Naive thymus-derived CD8-positive, alpha-beta T cell (primary cell): ENCODE measurements around the gene MAP3K5. TPM values are rescaled to one million over a fixed set of nuclear protein-coding genes. Genes with fewer than 3 reads are reported as not detected.

Source experiments
- ATAC-seq, 2 donors: fragments of 150-1000 bp; cut with Tn5 transposase in 1 of 2; sonication (Bioruptor Pico), chemical (Tn5 transposase) in 1 of 2; 1 replicate in 1 of 2; 2 replicates in 1 of 2; pipeline ENCODE4 v1.10.0; 2021; ENCODE audit warnings: mild to moderate bottlenecking in 2 of 2, moderate library complexity in 2 of 2
- POLR2A ChIA-PET: fragments of 350-600 bp; sonication (Branson Sonifier 250); formaldehyde crosslinking; loops from one replicate; lab custom pipeline; 2021; ENCODE audit warnings: antibody characterized with exemption; lab: Charles Lee
- DNase-seq, 10 donors: peaks; one replicate each; pipeline versions ENCODE4 v3.0.0 to v3.0.0-alpha.2; 2020 to 2022
- H3K27ac Mint-ChIP-seq, 10 donors: one replicate each; pipeline ENCODE4 v1.8.0; 2020 to 2022; ENCODE audit warnings: mild to moderate bottlenecking in 10 of 10, mixed read lengths in 10 of 10, moderate library complexity in 4 of 10, inconsistent platforms in 1 of 10
- H3K27me3 Mint-ChIP-seq, 5 donors: one replicate each; pipeline ENCODE4 v1.8.0; 2021 to 2022; ENCODE audit warnings: mixed read lengths in 5 of 5
- H3K36me3 Mint-ChIP-seq, 3 donors: one replicate each; pipeline ENCODE4 v1.8.0; 2020 to 2022; ENCODE audit warnings: mixed read lengths in 3 of 3, mild to moderate bottlenecking in 2 of 3, inconsistent platforms in 1 of 3
- H3K4me1 Mint-ChIP-seq, 4 donors: one replicate each; pipeline ENCODE4 v1.8.0; 2021 to 2022; ENCODE audit warnings: mixed read lengths in 4 of 4
- H3K4me3 Mint-ChIP-seq, 10 donors: one replicate each; pipeline ENCODE4 v1.8.0; 2020 to 2022; ENCODE audit warnings: mild to moderate bottlenecking in 10 of 10, mixed read lengths in 10 of 10, moderate library complexity in 6 of 10, inconsistent platforms in 1 of 10
- H3K9me3 Mint-ChIP-seq, 9 donors: one replicate each; pipeline ENCODE4 v1.8.0; 2020 to 2022; ENCODE audit warnings: mixed read lengths in 9 of 9, mild to moderate bottlenecking in 3 of 9, inconsistent platforms in 1 of 9, moderate library complexity in 1 of 9
- polyA plus RNA-seq, 3 donors: library from polyadenylated mRNA; unstranded; fragments of 300-500 nt; fragmentation: Illumina TruSeq; gene quantifications; one replicate each; pipeline ENCODE4 v1.2.3, GENCODE V29; 2021
- total RNA-seq, 8 experiments: library from RNA in 2 of 8; stranded (reverse) in 2 of 8; gene quantifications; one replicate each; pipeline ENCODE4 v1.2.3 and lab custom pipeline; 2021 to 2026

MAP3K5 gene
- total and polyA plus RNA-seq, 5 experiments from 2014 or later, result 3.0 to 8.7 (median 4.5) TPM

DNA sequence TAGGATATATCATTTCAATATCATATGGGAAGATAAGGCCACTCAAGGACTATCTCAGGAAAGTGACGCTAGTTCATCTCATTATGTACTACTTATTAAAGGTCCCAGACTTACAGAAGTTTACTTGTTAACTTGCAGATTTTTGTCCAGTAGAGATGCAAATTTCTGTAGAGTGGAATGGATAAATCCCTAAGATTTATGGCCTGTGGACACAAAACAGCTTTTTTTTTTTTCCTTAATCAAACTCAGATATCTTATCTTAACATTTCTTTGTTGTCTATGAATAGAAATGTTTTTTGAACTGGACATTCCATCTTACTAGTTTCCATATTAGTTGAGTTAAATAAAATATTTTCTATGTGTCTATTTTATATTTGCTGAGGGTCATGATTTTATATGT is 131.6 kb downstream of the MAP3K5 start:
- Mint-ChIP-seq H3K4me1 (no peaks in the 10 kb centered on the region), H3K27ac (no peak overlapping the region), H3K27me3 (no peaks in the 10 kb centered on the region), H3K9me3 (no peaks in the 10 kb centered on the region), H3K4me3 (no peak overlapping the region), H3K36me3 (peaks cover 0 to 23% (median 5%) of the 10 kb centered on the region in 3 donors)
- POLR2A ChIA-PET, result interaction anchor here (0.6 kb wide), 1 partner anchor 131 kb away, joined by 3 read pairs; the partner anchor contains the start of gene MAP3K5
- ATAC-seq (no peak), DNase-seq (no peak)

DNA sequence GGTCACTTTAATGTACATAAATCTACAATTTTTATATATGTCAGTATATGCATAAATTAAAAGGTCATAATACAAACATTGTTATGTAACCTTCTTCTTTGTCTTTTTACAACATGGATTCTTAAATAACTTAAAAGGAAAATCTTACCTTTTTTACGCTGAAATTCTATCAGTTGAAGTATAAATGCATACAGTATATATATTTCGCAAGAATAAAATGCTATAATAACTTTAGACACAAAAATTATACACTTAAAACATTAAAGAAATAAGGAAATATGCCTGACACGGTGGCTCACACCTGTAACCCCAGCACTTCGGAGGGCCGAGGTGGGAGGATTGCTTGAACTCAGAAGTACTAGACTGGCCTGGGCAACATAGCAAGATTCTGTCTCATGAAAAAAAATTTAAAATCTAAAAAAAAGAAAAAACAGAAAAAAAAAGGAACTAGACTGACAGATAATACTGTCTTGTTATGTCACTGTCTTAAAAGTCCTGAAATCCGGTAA is 132.2 kb downstream of the MAP3K5 start:
- Mint-ChIP-seq H3K36me3 (peaks cover 0 to 29% (median 5%) of the 10 kb centered on the region in 3 donors), H3K4me1 (no peaks in the 10 kb centered on the region), H3K4me3 (no peak overlapping the region), H3K9me3 (no peaks in the 10 kb centered on the region), H3K27ac (no peak overlapping the region), H3K27me3 (no peaks in the 10 kb centered on the region)
- POLR2A ChIA-PET, result no interaction called here
- no peak for ATAC-seq
- no peak for DNase-seq

DNA sequence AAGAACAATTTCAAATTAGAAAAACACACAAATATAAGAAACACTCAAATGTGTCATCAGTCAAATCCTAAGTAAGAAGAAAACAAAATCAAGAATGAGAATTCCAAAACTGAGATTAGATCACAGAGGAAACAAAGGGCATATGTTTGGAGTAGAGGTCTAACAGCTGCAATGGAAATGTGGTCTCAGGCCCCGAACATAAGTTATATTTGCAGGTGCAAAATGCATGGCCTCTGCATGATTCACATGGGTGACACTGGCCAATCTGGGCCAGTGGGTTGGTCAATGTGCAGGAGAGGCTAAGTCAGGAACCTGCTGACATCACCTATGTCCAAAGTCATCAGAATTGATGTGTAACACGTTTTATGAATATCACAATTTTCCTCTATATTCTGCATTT is 133.6 kb downstream of the MAP3K5 start:
- Mint-ChIP-seq H3K4me3 (no peak overlapping the region), H3K4me1 (no peaks in the 10 kb centered on the region), H3K27ac (peak overlapping the region in 1 of 10 donors; percentile 22), H3K27me3 (no peaks in the 10 kb centered on the region), H3K9me3 (no peaks in the 10 kb centered on the region), H3K36me3 (peaks cover 0 to 28% (median 5%) of the 10 kb centered on the region in 3 donors)
- no peak for DNase-seq
- POLR2A ChIA-PET, result no interaction called here
- ATAC-seq, result no peak

DNA sequence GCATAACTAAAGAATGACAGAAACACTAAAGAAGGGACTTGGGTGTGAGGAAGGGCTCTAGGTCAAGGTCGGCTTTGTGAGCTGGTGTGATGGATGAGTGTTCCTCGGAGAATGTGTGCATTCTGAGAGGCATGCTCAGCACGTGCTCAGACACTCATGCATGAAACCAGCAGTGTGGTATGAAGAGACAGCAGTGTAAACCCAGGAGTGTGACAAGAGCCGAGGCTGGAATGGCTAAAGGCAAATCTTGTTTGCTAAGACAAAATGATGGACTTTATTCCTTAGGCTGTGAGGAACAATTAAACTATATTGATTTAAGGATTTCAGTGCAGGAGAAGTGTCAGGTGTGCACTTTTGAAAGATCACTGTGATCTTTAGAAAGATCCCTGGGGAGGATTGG is 134.6 kb downstream of the MAP3K5 start:
- no peak overlapping the region for H3K27ac Mint-ChIP-seq
- POLR2A ChIA-PET, result interaction anchor here (0.7 kb wide), 1 partner anchor 134 kb away, joined by 5 read pairs; the partner anchor contains the start of gene MAP3K5
- no peaks in the 10 kb centered on the region for H3K27me3 Mint-ChIP-seq
- ATAC-seq (no peak), DNase-seq (no peak)
- H3K4me1 Mint-ChIP-seq, result no peaks in the 10 kb centered on the region
- H3K4me3 Mint-ChIP-seq, result no peak overlapping the region
- peaks cover 0 to 32% (median 5%) of the 10 kb centered on the region in 3 donors for H3K36me3 Mint-ChIP-seq
- H3K9me3 Mint-ChIP-seq, result no peaks in the 10 kb centered on the region

DNA sequence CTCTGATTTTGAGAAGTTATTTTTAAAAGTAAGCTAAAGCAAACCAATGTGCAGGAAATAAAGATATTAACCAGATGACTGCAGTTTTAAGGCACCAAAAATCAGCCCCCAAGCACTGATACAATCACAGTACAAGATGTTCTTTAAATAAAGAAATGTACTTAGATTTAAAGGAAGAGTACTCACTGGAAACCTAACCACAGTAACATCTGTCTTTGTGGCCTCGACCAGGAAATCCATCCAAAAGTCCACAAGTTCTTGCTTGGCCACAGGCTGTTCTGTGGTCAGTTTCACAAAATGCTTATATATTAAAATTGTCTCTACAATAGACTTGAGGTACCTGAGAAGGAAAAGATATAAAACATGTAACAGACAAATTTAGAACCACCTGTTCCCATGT is 136.2 kb downstream of the MAP3K5 start:
- no peaks in the 10 kb centered on the region for H3K27me3 Mint-ChIP-seq
- POLR2A ChIA-PET, result interaction anchor here (1.0 kb wide), 1 partner anchor 10 kb away, joined by 3 read pairs; no protein-coding TSS in a partner anchor
- ATAC-seq, result no peak
- H3K4me3 Mint-ChIP-seq, result no peak overlapping the region
- no peaks in the 10 kb centered on the region for H3K9me3 Mint-ChIP-seq
- peaks cover 0 to 36% (median 5%) of the 10 kb centered on the region in 3 donors for H3K36me3 Mint-ChIP-seq
- H3K27ac Mint-ChIP-seq, result no peak overlapping the region
- DNase-seq, result no peak
- no peaks in the 10 kb centered on the region for H3K4me1 Mint-ChIP-seq

DNA sequence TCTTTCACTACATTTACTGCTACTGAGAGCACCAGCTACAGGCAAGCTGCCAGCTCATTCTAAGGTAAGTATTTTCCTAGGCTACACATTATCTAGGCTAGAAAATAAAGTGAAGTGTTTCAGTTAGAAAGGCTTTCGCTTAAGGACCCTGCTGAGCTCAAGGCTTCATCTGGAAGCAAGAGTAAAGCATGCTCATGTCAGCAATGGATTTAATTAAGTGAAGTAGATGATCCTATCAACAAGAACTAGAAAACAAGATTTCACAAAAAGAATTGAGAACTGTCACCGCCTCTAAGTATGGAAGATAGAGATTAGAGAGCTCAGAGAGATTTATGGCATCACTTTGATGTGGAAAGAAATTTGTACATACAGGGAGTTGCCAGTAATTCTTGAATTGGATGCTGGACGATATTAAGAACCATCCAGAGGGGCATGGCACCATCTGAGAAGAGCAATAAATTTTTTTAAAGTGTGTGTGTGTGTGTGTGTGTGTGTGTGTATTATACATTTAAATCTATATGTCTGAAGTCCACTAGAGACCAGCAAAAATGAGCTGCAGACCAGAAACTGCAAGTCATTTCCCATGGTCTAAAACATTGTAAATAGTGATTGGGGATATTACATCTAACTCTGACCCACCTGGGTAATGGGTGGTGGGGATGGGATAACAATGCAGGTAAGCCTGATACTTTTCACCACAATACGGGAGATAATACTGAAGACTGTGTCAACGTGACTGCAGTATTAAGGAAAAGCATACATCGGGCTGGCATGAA is 136.8 kb downstream of the MAP3K5 start:
- Mint-ChIP-seq H3K9me3 (no peaks in the 10 kb centered on the region), H3K36me3 (peaks cover 0 to 36% (median 5%) of the 10 kb centered on the region in 3 donors), H3K4me1 (no peaks in the 10 kb centered on the region), H3K27ac (no peak overlapping the region), H3K4me3 (no peak overlapping the region), H3K27me3 (no peaks in the 10 kb centered on the region)
- DNase-seq (no peak), ATAC-seq (no peak)
- POLR2A ChIA-PET, result interaction anchor here (1.0 kb wide), 1 partner anchor 10 kb away, joined by 3 read pairs; no protein-coding TSS in a partner anchor

DNA sequence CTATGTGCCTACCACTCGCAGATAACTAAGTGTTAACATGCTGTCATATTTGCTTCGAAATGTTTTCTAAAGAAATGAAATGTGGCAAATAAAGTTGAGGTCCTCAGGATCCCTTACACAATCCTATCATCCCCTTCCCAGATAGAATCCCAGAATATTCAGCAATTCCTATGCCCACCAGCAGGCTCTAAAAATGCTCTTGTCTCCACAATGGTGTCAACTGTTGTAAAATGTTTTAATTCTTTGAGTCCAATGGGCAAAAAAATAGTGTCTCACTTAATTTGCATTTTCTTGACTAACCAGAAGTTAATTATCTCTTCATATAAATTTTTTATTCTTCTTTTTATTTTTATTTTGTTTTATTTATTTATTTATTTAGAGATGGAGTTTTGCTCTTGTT is 138.2 kb downstream of the MAP3K5 start:
- H3K4me3 Mint-ChIP-seq, result no peak overlapping the region
- POLR2A ChIA-PET, result no interaction called here
- no peaks in the 10 kb centered on the region for H3K9me3 Mint-ChIP-seq
- no peaks in the 10 kb centered on the region for H3K27me3 Mint-ChIP-seq
- no peak overlapping the region for H3K27ac Mint-ChIP-seq
- ATAC-seq (no peak), DNase-seq (no peak)
- H3K36me3 Mint-ChIP-seq, result peaks cover 0 to 39% (median 5%) of the 10 kb centered on the region in 3 donors
- no peaks in the 10 kb centered on the region for H3K4me1 Mint-ChIP-seq

DNA sequence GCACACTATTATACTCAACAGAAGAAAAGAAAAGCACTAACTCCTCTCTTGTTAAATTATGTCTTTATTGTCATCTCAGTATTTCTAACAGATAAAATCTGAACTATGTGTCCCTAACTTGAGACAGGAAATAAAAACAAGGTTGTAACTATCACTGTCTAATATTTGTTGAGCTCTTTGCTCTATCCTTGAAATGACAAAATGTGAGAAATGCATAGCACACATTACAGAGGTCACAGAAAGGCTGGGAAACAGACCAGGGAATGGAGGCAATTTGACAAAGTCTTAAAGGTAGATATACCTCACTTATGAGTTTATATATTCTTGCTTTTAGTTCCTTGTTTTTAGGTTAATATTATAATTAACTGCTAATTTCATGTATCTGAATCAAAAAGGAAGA is 139.6 kb downstream of the MAP3K5 start:
- DNase-seq (no peak), ATAC-seq (no peak)
- Mint-ChIP-seq H3K36me3 (peaks cover 0 to 30% (median 4%) of the 10 kb centered on the region in 3 donors), H3K4me1 (no peaks in the 10 kb centered on the region), H3K27me3 (no peaks in the 10 kb centered on the region), H3K4me3 (no peak overlapping the region), H3K9me3 (no peaks in the 10 kb centered on the region), H3K27ac (peak overlapping the region in 1 of 10 donors; percentile 17)
- POLR2A ChIA-PET, result no interaction called here

DNA sequence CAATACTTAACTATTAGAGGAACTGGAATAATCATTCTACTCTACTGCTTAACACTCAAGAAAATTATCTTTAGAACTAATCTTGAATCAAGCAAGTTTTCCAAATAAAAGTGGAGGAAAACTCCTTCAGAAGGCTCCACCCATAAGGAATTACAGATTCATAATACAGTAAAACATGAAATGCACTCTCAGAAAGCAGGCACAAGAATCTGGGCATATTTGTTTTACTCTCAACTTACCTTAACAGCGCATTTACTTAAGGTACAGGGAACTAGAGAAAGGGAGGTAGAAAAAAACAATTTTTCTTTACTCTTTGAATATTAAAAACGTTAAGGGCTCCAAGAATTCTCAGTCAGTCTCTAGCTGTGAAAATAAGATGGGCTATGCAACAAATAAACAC is 140.3 kb downstream of the MAP3K5 start:
- Mint-ChIP-seq H3K27ac (no peak overlapping the region), H3K9me3 (no peaks in the 10 kb centered on the region), H3K27me3 (no peaks in the 10 kb centered on the region), H3K36me3 (peaks cover 0 to 23% (median 0%) of the 10 kb centered on the region in 3 donors), H3K4me1 (no peaks in the 10 kb centered on the region), H3K4me3 (no peak overlapping the region)
- ATAC-seq (no peak), DNase-seq (no peak)
- POLR2A ChIA-PET, result no interaction called here

DNA sequence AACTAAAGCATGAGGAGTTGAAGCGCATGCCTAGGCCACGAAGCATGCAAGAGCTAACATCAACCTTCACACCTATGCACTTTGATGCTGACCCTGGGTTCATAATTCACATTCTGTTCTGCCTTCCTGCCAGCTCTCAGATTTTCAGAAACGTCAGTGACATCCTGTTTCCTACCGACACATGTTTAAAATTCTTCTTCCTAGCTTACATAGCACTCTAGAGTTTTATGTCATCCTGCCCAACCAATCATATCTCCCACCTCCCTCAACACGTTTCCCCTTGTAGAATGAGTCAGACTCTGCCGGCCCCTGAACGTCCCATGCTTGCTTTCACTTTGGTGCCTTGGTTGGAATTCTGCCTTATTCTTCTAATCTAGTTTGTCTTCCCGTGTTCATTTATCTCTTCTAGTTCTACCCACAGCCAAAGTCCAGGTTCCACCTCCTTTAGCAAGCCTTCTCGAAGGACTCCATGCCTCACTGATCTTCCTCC is 144.9 kb downstream of the MAP3K5 start:
- H3K9me3 Mint-ChIP-seq, result no peaks in the 10 kb centered on the region
- H3K4me3 Mint-ChIP-seq, result no peak overlapping the region
- no peaks in the 10 kb centered on the region for H3K27me3 Mint-ChIP-seq
- ATAC-seq (peak; percentile 86 to 88), DNase-seq (peak in 7 of 10 donors; percentile 2 to 42 (median 13))
- POLR2A ChIA-PET, result interaction anchor here (1.9 kb wide), 1 partner anchor 145 kb away, joined by 9 read pairs; the partner anchor contains the start of gene MAP3K5
- H3K27ac Mint-ChIP-seq, result no peak overlapping the region
- peaks cover 0 to 2% (median 0%) of the 10 kb centered on the region in 4 donors for H3K4me1 Mint-ChIP-seq
- H3K36me3 Mint-ChIP-seq, result peaks cover 0 to 7% (median 0%) of the 10 kb centered on the region in 3 donors

DNA sequence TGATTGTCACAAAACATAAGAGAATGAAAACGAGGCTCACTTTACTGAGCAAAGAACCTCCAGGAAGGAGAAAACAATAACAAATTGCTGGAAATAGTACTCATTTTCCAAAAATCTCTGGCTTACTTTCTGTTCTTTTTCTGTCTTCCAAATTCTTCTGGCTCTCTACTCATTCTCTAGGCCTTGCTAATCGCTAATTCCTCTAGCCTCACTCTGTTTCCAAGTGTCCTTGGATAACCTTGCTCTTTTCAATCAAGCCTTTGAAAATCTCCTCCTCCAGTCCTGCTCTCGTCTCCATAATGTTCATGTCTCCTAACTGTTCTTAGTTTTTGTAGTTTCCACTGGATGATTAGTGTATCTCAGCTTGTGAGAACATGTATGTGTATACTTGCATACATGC is 145.9 kb downstream of the MAP3K5 start:
- no peak overlapping the region for H3K27ac Mint-ChIP-seq
- no peaks in the 10 kb centered on the region for H3K9me3 Mint-ChIP-seq
- peaks cover 0 to 3% (median 0%) of the 10 kb centered on the region in 3 donors for H3K36me3 Mint-ChIP-seq
- no peak for ATAC-seq
- POLR2A ChIA-PET, result interaction anchor here (1.6 to 3.5 kb wide), 3 partner anchors 9 to 146 kb away, joined by 3 to 49 read pairs (median 9); partner anchors contain the start of gene MAP3K5
- DNase-seq, result no peak
- H3K4me3 Mint-ChIP-seq, result no peak overlapping the region
- peaks cover 0 to 2% (median 0%) of the 10 kb centered on the region in 4 donors for H3K4me1 Mint-ChIP-seq
- no peaks in the 10 kb centered on the region for H3K27me3 Mint-ChIP-seq

DNA sequence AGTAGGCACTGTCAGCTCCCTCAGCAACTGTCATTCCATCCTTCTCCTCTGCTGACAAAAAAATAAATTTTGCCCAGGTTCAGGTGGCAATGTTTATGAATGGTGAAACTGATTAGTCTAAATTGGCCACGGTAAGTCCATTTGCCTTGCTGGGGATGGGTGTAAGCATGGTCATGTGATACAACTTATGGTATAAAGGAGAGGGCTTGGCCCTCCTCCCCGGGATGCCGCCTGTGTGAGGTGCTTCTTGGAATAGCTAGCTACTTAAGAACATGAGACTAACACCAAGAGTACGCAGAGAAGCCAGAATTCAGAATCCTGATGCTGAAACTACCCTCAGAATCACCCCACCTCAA is 147.7 kb downstream of the MAP3K5 start:
- no peaks in the 10 kb centered on the region for H3K36me3 Mint-ChIP-seq

More for the DNA sequence above, 147.7 kb downstream of the MAP3K5 start:
- H3K4me3 Mint-ChIP-seq, result no peak overlapping the region
- ATAC-seq, result no peak
- peaks cover 0 to 4% (median 0%) of the 10 kb centered on the region in 4 donors for H3K4me1 Mint-ChIP-seq
- no peaks in the 10 kb centered on the region for H3K27me3 Mint-ChIP-seq
- no peaks in the 10 kb centered on the region for H3K9me3 Mint-ChIP-seq
- no peak for DNase-seq
- POLR2A ChIA-PET, result interaction anchor here (1.0 to 3.5 kb wide), 4 partner anchors 148 to 178 kb away, joined by 3 to 49 read pairs (median 6); partner anchors contain the start of genes MAP3K5 and PEX7
- peak overlapping the region in 2 of 10 donors; percentile 0 to 17 for H3K27ac Mint-ChIP-seq
